HL-60/S4 (cell line): ENCODE measurements around the gene PIP.
"Not testable (repeated sequence)": the region's sequence is repeated elsewhere in the genome, so short reads cannot be mapped to it uniquely, and the experiment has no call there.

Source experiments
- in situ Hi-C: fragments of 300-500 bp; cut with MboI; formaldehyde crosslinking; loops from 2 replicates; pipeline ENCODE4 v1.14.3; 2022; ENCODE audit warnings: low sequenced_read_pairs

Gene PIP, protein sequence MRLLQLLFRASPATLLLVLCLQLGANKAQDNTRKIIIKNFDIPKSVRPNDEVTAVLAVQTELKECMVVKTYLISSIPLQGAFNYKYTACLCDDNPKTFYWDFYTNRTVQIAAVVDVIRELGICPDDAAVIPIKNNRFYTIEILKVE

DNA sequence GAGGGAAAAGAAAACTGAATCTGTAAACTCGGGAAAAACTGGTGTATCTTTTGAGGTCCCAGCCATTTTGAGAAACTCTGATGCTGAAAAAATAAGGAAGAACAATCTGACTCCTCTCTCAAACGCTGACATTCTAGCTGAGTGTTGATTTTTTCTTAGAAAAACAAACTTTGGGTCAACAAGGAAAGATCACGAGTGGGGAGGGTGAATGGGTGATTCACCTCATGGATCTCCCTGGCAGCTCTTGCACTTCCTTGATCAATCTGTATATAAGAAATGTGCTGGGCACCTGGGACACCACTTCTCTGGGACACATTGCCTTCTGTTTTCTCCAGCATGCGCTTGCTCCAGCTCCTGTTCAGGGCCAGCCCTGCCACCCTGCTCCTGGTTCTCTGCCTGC lies at the start of gene PIP:
TSS of gene PIP (plus strand) at position 297 of the 400 bp plus-strand sequence. CDS start at position 337, 40 bp downstream.
- in situ Hi-C loops = no loop called here

DNA sequence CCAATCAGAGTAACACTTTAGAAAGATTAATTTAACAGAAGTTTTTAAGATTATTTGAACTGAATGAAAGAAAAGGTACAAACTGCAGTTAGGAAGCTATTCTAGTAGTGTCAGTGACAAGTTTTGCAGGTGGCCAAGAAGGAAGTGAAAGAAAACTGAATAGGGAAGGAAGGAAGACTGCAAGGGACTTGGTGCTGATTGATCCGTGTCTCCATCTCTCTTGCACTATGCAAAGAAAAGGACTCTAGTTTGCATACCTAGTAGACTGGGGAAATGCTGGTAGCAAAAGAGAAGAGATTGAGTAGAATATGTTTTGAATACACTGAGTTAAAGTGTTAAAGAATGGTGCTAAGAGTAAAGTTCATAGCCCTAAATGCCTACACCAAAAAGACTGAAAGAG lies 46.8 kb upstream of the PIP start:
- in situ Hi-C loops = no loop called here

DNA sequence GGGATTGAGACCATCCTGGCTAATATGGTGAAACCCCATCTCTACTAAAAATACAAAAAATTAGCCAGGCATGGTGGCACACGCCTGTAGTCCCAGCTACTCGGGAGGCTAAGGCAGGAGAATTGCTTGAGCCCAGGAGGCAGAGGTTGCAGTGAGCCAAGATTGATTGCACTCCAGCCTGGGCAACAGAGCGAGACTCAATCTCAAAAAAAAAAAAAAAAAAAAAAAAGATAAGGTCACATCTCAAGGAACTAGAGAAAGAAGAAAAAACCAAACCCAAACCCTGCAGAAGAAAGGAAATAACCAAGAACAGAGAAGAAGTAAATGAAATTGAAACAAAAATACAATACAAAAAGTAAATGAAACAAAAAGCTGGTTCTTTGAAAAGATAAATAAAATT lies 46.3 kb upstream of the PIP start:
- in situ Hi-C loops = not testable (repeated sequence)

DNA sequence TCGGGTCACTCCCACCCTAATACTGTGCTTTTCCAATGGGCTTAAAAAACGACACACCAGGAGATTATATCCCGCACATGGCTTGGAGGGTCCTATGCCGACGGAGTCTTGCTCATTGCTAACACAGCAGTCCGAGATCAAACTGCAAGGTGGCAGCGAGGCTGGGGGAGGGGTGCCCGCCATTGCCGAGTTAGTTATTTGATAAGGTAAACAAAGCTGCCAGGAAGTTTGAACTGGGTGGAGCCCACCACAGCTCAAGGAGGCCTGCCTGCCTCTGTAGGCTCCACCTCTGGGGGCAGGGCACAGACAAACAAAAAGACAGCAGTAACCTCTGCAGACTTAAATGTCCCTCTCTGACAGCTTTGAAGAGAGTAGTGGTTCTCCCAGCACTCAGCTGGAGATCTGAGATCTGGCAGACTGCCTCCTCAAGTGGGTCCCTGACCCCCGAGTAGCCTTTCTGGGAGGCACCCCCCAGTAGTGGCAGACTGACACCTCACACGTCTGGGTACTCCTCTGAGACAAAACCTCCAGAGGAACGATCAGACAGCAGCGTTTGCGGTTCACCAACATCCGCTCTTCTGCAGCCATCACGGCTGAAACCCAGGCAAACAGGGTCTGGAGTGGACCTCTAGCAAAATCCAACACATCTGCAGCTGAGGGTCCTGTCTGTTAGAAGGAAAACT lies 43.2 kb upstream of the PIP start:
- in situ Hi-C loops = not testable (repeated sequence)

DNA sequence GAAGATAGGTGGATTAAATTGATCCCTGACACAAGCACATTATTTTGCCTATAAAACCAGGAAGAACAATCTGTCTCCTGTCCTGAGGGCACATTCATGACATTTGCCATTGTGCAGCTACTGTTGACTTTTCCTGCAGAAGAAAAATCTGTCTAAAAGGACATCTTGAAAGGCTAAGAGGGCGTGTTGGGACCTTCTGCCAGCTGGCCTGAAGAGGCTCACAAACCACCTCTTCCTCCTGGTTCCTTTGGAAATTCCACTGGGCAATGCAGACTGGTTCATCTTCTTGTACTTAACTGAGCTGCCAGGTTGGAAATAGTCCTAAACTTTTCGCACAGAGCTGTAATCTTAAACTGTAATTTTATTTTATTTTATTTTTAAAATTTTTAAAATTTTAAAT lies 35.7 kb upstream of the PIP start:
- in situ Hi-C loops = no loop called here

DNA sequence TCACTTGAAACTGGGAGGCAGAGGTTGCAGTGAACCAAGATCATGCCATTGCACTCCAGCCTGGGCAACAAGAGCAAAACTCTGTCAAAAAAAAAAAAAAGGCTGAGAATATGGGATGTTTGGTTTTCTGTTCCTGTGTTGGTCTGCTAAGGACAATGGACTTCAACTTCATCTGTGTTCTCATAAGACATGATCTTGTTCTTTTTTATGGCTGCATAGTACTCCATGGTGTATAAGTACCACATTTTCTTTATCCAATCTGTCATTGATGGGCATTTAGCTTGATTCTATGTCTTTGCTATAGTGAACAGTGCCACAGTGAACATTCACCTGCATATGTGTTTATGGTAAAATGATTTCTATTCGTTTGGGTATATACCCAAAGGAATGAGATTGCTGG lies 32.3 kb upstream of the PIP start:
- in situ Hi-C loops = not testable (repeated sequence)

DNA sequence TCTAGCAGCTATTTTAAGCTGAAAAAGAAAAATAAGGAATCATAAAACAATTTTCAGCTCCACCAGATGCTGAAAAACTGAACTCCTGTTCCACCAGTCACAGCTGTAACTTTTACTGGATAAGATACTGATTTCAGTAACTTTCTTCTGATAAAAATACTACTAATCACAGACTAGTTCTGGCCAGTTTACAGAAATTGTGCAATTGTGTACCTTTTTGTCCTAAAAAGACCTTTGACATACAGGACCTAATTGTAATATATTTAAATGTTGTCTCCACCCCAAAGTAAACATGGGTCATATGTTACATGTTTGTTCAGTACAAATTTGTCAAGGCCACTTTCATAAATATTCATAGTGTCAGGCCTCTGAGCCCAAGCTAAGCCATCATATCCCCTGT lies 27.1 kb upstream of the PIP start:
- in situ Hi-C loops = no loop called here

DNA sequence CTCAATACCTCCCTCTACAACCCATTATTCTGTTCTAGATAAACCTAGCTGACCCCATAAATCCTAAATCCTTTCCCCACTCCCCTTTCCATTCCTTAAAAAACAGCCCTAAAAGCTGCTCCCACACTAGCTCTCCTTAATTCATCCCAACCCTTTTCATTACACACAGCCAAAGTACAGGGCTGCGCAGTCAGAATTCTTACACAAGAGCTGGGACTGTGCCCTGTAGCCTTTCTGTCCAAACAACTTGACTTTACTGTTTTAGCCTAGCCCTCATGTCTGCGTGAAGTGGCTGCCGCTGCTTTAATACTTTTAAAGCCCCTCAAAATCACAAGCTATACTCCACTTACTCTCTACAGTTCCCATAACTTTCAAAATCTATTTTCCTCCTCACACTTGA lies 23.9 kb upstream of the PIP start:
- in situ Hi-C loops = not testable (repeated sequence)

DNA sequence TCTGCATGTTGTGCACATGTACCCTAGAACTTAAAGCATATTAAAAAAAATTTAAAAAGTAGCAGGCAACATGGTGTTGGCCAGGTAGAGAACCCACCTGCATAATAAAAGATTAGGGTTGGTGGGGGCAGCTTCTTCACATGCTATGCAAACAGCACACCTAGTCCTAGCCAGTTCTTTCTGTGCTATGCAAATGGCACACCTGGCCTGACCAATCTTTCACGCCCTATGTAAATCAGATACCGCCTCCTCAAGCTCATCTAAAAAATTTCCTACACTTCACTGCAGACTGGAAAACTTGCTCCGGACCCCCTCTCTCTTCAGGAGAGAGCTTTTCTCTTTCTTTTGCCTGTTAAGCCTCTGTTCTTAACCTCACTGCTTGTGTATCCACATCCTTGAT lies 14.5 kb upstream of the PIP start:
- in situ Hi-C loops = no loop called here

DNA sequence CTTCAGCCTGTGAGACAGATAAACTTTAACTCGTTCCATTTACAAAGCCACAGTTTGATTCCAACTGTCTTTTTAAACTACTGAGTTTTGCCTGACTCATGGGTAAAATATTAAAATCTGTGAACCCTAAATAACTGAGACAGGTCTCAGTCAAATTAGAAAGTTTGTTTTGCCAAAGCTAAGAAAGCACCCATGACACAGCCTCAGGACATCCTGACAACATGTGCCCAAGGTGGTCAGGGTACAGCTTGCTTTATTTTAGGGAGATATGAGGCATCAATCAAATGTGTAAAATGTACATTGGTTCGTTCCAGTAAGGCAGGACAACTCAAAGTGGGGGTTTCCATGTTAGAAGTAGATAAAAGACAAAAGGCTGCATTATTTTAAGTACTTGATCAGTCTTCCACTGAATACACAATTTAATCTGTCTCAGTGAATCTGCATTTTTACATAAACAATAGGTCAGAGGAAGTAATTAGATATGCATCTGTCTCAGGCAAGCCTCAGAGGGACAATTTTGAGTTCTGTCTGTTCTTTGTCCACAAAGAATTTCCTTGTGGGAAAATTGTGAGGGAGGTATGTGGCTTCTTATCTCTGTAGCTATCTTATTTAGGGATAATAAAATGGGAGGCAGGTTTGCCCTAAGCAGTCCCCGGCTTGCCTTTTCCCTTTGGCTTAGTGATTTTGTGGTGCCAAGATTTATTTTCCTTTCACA lies 11.0 kb upstream of the PIP start:
- in situ Hi-C loops = no loop called here

DNA sequence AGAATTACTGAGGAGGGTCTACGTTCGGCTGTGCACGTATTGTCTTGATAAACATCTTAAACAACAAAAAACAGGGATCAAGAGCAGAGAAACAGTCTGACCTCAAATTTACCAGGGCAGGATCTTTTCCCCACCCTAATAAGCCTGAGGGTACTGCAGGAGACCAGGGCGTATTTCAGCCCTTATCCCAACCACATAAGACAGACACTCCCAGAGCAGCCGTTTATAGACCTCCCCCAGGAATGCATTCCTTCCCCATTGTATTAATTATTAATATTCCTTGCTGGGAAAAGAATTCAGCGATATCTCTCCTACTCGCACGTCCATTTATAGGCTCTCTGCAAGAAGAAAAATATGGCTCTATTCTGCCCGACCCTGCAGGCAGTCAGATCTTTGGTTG lies 8.6 kb upstream of the PIP start:
- in situ Hi-C loops = not testable (repeated sequence)

DNA sequence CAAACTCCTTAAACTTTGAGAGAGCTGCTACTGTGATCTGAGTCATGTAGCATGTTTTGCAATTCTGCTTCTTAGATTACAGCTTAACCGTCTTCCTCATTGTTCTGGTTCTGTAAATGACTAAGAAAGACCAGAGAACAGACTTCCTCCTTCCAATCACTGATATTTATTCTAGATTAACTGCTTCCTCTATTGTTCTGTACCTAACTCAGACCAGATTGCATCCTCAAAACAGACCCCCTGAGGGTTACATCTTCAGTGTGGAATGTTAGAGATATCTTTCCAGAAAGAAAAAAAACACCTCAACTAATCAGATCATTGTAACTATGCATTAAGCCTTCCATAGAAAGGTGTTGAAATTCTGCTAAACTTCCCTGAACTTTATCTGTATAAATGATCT lies 5.7 kb upstream of the PIP start:
- in situ Hi-C loops = no loop called here

DNA sequence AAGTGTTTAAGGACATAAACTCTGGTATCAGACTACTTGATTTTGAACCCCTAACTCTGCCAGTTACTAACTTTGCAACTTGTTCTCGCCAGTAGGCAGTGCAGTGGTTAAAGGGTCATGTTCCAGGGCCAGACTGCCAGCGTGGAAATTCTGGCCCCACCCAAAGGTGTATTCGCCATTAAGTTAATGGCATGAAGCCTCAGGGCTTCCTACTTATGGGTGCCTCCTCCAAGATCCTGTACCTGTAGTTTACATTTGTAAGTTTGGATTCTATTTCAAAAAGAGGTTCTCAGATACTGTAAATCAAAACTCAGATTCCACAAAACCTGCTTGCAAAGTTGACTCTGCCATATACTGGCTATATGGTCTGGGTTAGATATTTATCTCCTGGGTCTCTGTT lies 2.8 kb upstream of the PIP start:
- in situ Hi-C loops = no loop called here

DNA sequence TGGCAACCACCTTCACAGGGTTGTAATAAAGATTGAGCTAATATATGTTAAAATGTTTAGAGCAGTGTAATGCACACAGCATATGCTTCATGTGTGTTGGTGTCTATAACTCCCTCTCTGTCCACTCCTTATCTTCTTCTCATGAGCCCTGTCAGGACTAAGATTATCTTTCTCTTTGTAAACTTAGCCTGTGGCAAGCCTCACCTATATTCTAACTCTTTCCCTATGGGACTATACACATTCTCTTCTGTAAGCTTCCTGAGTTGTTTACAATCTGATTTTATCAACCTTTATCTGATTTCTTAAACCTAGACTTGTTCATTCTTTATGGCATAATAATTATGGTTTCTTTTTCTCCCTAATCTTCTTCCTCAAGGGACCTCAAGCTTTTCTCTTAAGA lies 2.4 kb upstream of the PIP start:
- in situ Hi-C loops = no loop called here

DNA sequence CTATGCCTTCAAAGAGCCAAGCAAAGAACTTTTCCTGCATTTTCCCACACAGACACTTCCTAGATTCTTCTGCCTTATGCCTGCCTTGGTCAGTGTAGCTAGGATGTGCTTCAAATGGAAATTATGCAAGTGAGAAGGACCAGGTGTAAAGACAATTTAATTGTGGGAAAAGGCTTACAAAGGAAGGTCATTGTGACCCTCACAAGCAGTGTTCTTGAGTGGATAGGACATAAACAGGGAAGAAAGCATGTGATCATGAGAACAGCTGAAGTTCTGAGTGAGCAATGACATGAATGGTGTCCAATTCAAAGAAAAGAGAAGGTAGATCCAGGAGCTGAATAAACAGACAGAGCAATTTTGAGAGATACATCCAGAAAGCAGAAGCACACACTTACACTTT lies 1.3 kb upstream of the PIP start:
- in situ Hi-C loops = no loop called here

DNA sequence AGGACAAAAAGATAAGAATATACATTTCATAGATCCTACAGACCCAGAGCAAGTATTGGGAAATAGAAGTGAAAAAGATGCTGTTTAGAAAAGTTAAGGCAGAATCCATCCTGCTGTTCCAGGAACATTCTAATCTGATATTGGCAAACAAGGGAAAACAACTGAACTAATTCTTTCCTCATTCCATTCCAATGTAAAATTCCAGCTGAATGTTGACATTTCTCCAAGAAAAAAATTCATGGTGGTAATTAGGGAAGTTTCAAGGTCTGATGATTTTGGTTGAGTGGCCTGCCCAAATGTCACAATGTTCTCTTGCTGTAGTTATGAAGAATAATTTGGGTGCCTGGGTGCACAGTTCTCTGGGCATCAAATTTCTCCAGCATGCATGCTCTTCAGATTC lies 15.2 kb downstream of the PIP start:
- in situ Hi-C loops = no loop called here

DNA sequence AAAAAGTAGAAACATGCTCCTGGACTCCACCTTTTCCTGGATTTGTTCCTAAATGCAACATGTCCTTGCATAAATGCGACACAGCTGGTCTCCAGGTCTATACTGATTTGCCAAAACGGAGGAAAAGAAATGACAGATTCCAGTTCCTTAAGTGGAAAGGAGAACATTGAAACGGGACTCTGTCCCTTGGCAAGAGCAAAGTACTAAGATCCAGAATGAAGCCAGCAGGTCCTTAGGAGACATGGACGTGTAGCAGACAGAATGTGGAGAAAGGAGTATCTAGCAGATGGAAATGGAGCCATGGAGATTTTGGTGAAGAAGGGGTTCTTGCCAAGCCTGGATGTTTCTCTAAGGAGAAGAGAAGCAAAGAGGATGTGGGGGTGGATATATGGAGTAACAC lies 16.2 kb downstream of the PIP start:
- in situ Hi-C loops = no loop called here

DNA sequence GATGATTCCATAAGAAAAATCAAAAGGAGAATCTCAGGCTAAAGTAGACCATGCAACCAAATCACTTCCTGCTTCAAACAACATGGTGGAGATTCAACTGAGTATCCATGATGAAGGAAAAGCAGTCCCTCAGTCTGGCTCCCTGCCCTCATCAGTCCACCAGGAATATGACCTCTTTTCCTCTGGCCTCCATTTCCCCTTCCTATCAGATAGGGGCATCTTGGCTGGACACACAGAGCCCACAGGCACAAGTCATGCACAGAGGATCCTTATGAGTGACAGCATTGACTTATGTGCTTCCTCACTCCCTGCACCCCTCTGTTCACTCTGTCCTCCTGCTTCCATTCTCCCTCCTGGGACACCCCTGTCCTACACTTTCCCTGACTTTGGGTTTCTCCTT lies 16.8 kb downstream of the PIP start:
- in situ Hi-C loops = no loop called here

DNA sequence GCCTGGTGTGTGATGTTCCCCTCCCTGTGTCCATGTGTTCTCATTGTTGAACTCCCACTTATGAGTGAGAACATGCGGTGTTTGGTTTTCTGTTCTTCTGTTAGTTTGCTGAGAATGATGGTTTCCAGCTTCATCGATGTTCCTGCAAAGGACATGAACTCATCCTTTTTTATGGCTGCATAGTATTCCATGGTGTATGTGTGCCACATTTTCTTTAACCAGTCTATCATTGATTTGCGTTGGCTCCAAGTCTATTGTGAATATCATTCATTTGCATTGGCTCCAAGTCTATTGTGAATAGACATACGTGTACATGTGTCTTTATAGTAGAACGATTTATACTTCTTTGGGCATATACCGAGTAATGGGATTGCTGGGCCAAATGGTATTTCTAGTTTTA lies 18.8 kb downstream of the PIP start:
- in situ Hi-C loops = not testable (repeated sequence)

DNA sequence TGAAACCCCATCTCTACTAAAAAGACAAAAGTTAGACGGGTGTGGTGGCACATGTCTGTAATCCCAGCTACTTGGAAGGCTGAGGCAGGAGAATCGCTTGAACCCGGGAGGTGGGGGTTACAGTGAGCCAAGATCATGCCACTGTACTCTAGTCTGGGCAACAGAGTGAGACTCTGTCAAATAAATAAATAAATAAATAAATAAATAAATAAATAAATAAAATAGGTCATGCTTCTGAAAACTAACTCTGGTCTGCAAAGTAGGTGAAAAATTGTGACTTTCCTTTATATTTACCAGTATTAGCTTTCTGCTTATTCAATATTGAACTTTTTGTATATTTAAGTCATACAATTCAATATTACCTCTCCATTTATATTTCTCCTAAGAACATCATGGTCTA lies 26.7 kb downstream of the PIP start:
- in situ Hi-C loops = not testable (repeated sequence)

DNA sequence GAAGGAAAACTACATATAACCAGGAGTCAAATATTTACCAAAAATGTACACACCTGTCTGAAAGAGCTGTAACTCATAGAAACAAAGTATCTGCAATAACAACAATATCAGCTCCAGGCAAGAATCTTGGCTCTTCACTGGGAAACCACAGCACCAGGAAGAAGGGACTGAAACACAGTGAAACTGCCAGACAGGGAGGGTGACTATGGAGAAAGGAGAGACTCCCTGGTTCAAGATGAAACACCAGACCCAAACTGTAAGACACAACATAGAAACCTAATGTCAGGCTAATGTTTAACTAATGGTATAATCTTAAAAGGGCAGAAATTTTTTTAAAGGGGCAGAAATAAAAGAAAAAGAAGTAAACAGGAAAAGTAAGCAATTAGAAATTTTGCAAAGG lies 39.8 kb downstream of the PIP start:
- in situ Hi-C loops = no loop called here

DNA sequence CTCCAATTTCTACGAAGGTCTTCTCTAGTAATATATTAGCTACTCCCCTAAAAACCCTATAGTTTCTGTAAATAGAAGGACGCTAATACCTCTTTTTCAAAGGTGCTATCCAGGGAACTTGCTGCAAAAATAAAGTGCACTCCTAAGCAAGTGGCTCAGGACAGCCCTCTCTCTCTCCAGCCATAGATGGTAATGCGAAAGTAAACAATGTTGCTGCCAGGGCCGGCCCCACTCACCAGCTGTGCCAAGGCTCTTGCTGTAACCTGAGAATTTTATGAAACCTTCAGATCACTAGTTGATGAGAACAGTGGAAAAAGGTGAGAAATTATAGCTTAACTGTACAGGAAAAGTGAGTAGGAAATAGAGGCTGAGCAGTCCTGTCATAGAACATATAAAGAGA lies 40.5 kb downstream of the PIP start:
- in situ Hi-C loops = no loop called here

DNA sequence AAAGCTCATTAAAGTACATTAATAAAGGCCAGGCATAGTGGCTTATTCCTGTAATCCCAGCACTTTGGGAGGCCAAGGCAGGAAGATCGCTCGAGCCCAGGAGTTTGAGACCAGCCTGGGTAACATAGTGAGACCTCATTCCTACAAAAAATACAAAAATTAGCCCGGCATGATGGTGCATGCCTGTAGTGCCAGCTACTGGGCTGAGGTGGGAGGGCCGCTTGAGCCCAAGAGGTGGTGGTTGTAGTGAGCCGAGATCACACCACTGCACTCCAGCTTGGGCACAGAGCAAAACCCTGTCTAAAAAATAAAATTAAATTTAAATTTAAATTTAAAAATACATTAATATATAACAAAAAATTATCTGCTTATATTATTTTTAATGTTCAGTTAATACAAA lies 44.3 kb downstream of the PIP start:
- in situ Hi-C loops = no loop called here
